HG03460 (cell line): Measurements from ENCODE around the gene IFNGR2.
"Not testable (repeated sequence)": the region's sequence is repeated elsewhere in the genome, so short reads cannot be mapped to it uniquely, and the experiment has no call there.

Experiments
- ATAC-seq: cut with Tn5 transposase; IDR thresholded peaks from one replicate; pipeline ENCODE4 v1.9.1; 2021; ENCODE audit not compliant: unreplicated experiment

IFNGR2 gene

GRCh38 chr21:33434770-33435360, 31.7 kb downstream of the IFNGR2 start:
- peak; percentile 79 for ATAC-seq

DNA sequence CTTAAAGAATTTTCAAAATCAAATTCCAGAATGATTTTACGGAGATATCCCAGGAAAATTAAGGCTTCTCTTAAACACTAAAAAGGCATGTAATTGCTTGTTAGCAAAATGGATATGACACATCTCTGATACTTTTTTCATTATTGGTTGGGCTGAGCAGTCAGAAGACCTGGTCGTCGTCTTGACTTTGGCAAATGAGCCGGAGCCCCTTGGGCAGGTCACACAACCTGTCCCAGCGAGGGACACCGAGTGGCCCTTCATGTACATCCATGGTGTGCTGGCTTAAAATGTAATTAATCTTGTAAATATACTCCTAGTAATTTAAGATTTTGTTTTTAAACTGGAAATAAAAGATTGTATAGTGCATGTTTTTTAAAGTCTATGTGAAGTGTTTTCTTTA, 33.9 kb downstream of the IFNGR2 start:
- ATAC-seq: no peak

DNA sequence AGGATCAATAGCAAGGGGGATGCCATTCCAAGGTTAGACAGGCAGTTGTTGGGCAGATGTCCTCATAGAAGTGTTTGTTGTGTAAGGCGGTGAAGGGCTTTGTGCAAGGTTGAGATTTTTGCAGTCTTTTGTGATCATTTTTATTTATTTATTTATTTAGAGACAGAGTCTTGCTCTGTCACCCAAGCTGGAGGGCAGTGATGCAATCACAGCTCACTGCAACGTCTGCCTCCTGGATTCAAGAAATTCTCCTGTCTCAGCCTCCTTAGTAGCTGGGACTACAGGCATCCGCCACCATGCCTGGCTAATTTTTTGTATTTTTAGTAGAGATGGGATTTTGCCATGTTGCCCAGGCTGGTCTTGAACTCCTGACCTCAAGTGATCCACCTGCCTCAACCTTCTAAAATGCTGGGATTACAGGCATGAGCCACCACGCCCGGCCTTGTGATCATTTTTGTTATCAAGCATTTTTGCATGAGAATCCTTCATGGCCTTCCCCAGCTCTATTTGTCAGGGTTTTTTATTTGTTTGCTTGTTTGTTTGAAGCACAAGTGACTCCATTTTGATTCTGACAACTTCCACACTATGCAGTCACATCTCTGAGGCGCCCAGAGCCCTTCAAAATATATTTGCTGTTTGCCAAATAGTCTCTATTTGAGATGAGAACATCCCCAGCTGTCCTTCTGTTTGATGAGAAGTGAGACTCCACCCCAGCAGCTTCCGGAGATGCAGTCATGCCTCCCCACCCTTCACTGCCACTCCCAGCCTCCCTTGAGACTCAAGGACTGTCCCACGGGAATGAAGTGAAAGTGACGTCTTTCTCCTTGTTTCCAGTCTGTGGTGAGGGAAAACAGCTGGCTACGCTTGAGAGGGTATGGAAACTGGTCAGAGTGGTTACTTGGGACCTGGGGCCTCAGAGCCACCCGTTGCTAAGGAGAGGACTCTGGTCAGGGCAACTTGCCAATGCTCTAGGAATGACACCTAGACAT, 38.6 kb downstream of the IFNGR2 start:
- ATAC-seq: peak; percentile 66

DNA sequence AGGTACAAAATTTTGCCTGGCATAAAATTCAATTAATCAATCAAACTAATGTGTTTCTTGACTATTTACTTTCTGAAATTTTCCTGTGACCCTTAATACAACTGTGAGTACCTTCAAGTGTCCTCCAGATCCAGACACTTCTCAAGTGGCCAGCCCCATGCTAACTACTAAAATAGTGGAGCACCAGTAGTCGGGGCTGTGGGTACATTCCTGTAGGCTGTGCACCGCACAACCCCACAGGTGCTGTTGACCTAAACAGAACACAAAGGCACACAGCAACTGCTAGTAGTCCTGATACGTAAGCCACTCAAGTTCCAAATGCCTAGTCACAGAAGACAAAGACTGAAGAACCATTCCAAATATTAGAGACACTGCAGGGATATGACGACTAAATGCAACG, 40.0 kb downstream of the IFNGR2 start:
- ATAC-seq: no peak

GRCh38 chr21:33444499-33444898, 41.3 kb downstream of the IFNGR2 start:
- no peak for ATAC-seq

DNA sequence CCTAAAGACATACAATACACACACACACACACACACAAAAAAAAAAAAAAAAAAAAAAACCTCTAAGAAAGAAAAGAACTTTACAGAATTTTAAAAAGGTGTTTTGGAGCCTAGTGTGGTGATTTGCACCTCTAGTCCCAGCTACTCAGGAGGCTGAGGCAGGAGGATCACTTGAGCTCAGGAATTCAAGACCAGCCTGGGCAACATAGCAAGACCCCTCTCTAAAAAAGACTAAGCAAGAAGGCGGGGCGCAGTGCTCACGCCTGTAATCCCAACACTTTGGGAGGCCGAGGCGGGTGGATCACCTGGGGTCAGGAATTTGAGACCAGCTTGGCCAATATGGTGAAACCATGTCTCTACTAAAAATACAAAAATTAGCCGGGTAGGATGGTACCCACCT, 43.4 kb downstream of the IFNGR2 start:
- not testable (repeated sequence) for ATAC-seq

- no peak for ATAC-seq
Observed at GRCh38 chr21:33449616-33450015, 46.4 kb downstream of the IFNGR2 start.

GRCh38 chr21:33451634-33452071, 48.4 kb downstream of the IFNGR2 start:
- no peak for ATAC-seq

GRCh38 chr21:33452362-33452761, 49.1 kb downstream of the IFNGR2 start:
- no peak for ATAC-seq

DNA sequence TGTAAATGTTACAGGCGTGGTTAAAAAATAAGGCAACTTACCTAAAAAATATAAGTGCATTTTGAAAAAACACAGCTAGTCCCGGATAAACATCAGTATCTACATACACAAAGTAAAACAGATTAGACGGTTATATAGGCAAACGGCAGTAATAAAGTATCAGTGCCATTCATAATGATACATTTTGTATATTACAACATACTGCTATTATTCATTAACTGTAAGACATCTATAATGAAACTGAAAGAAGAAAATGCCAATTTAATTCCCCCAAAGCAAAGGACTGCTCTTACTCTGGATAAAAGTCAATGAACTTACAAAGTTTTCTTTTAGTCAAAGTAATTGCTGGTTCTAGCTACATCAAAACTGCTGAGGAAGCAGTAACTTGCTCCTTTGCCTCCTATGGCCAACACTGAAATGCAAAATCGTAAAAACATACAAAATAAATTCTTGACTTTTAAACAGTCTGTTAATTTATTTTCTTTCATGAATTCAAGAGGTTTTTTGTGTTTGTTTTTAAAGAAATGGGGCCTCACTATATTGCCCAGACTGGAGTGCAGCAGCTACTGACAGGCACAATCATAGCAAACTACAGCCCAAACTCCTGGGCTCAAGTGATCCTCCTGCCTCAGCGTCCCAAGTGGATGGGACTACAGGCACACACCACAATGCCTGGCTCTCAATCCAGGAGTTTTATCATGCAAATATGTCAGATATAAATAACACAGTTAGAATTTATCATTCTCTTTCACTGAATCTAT, 52.7 kb downstream of the IFNGR2 start:
- no peak for ATAC-seq

- no peak for ATAC-seq
Observed at GRCh38 chr21:33458861-33459260, 55.6 kb downstream of the IFNGR2 start.

GRCh38 chr21:33461538-33462250, 58.5 kb downstream of the IFNGR2 start:
- ATAC-seq: no peak

GRCh38 chr21:33469183-33469582, 66.0 kb downstream of the IFNGR2 start:
- ATAC-seq: not testable (repeated sequence)

- no peak for ATAC-seq
Observed at GRCh38 chr21:33470701-33471100, 67.5 kb downstream of the IFNGR2 start.

DNA sequence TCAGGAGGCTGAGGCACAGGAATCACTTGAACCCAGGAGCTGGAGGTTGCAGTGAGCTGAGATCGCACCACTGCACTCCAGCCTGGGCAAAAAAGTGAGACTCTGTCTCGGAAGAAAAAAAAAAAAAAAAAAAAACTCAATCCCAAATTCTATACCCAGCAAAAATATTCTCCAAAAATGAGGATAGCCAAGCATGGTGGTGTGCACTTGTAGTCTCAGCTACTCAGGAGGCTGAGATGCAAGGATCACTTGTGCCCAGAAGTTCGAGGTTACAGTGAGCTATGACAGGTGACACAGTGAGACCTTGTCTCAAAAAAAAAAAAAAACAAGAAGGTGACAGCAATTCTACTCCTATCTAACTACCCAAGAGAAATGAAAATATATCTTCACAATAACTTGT, 70.1 kb downstream of the IFNGR2 start:
- ATAC-seq: no peak

GRCh38 chr21:33477066-33477465, 73.9 kb downstream of the IFNGR2 start:
- no peak for ATAC-seq

DNA sequence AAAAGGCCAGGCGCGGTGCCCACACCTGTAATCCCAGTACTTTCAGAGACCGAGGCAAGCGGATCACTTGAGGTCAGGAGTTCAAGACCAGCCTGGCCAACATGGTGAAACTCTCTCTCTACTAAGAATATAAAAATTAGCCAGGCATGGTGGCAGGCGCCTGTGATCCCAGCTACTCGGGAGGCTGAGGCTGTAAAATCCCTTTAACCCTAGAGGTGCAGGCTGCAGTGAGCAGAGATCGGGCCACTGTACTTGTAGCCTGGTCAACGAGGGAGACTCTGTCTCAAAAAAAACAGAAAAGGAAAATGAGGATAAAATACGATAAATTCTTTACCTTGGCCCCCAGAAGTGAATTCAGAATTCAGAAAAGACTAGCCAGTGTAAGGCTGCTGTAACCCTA, 75.0 kb downstream of the IFNGR2 start:
- ATAC-seq: no peak

DNA sequence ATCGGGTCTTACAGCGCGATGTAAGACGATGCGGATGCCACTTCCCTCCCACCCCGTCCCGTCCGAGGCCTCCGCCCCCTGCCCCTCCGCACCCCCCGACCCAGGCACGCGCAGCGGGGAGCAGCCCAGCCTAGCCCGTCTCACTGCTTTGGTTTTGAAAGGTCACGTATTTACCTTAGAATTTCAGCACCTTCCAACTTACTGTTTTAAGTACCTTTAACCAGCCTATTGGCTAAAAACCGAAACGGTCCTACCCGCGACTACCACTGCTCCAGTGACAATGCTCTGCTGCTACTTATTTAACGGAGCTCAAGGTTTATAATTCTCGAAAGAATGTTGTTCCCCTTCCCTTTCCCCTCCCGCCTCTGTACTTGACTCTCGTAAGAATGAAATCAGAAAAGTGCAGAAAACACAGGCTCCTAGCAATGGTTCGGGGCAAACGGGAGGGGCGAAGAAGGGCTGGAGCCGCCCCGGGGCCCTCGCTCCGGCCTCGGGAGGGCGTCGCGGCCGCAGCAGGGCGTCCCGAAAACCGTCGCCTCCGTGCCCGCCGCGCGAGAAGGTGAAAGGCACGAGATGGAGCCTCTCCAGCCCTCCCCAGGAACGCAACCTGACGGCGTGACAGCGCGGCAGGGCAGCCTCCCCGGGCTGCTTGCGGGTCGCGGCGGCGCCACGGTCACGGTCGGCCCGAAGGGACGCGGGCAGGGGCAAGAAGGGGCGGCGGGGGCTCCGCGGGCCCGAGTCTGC, 75.9 kb downstream of the IFNGR2 start:
- peak; percentile 18 for ATAC-seq

GRCh38 chr21:33479679-33480480, 76.7 kb downstream of the IFNGR2 start, which contains the start of gene TMEM50B:
TSS of gene TMEM50B (minus strand) at chr21:33479974. CDS start at chr21:33468885, 11,089 bp downstream.
- ATAC-seq: peak; percentile 87
